B cell (primary cell): ENCODE results near the gene ZNF532. TPM values are rescaled to one million over a fixed set of nuclear protein-coding genes. Genes with fewer than 3 reads are reported as not detected.

Source experiments
- ATAC-seq: fragments of 200-7000 bp; cut with Tn5 transposase; one replicate; pipeline ENCODE4 v1.10.0; 2021; ENCODE audit warnings: low read depth, mild to moderate bottlenecking, moderate number of reproducible peaks, moderate library complexity
- CTCF ChIA-PET: fragments of 350-600 bp; sonication (Branson Sonifier 250); formaldehyde crosslinking; loops from one replicate; lab custom pipeline; 2021; ENCODE audit warnings: antibody characterized with exemption, inconsistent platforms; lab: Charles Lee
- POLR2A ChIA-PET: fragments of 350-600 bp; sonication (Branson Sonifier 250); formaldehyde crosslinking; loops from one replicate; lab custom pipeline; 2021; ENCODE audit warnings: antibody characterized with exemption; lab: Charles Lee
- DNase-seq: peaks from one replicate; pipeline ENCODE4 v3.0.0; 2013
- H2AFZ ChIP-seq: 2 replicates; pipeline ENCODE4 v1.6.1; 2012; ENCODE audit warnings: mild to moderate bottlenecking, low read depth, low read length; ENCODE audit not compliant: insufficient read depth, poor library complexity, severe bottlenecking
- H3K27ac ChIP-seq, 2 donors: 1 replicate in 1 of 2; 2 replicates in 1 of 2; pipeline ENCODE4 v1.5.1; 2012 to 2013; ENCODE audit warnings: low read length in 2 of 2, mild to moderate bottlenecking in 2 of 2, moderate library complexity in 1 of 2
- H3K27me3 ChIP-seq, 4 experiments: fragments of 200-600 bp in 1 of 4; sonication (generic) in 1 of 4; replicated peaks in 1 of 4; 1 replicate in 2 of 4; 2 replicates in 2 of 4; pipeline versions ENCODE4 v1.6.1 to v1.7.0; 2013 to 2016; ENCODE audit warnings: low read length in 3 of 4, mild to moderate bottlenecking in 2 of 4, mixed read lengths in 1 of 4, moderate library complexity in 1 of 4; ENCODE audit not compliant: insufficient read depth in 4 of 4, control insufficient read depth in 3 of 4; ENCODE audit errors: control extremely low read depth in 1 of 4
- H3K36me3 ChIP-seq, 2 experiments: replicated peaks in 1 of 2; 1 replicate in 1 of 2; 2 replicates in 1 of 2; pipeline versions ENCODE4 v1.6.1 to v1.7.1; 2013; ENCODE audit warnings: low read length in 1 of 2; ENCODE audit not compliant: insufficient read depth in 2 of 2, control insufficient read depth in 1 of 2; ENCODE audit errors: control extremely low read depth in 1 of 2, extremely low read depth in 1 of 2
- H3K4me1 ChIP-seq, 2 donors: fragments of 200-600 bp in 1 of 2; sonication (generic) in 1 of 2; 1 replicate in 1 of 2; 2 replicates in 1 of 2; pipeline versions ENCODE4 v1.5.1 to v1.6.1; 2013 to 2017; ENCODE audit warnings: low read length in 2 of 2; ENCODE audit not compliant: control insufficient read depth in 2 of 2, insufficient read depth in 2 of 2
- H3K4me2 ChIP-seq: replicated peaks from 2 replicates; pipeline ENCODE3; 2012; ENCODE audit warnings: mild to moderate bottlenecking, low read depth, low read length; ENCODE audit not compliant: poor library complexity, severe bottlenecking
- H3K4me3 ChIP-seq, 5 experiments: fragments of 200-600 bp in 1 of 5; sonication (generic) in 1 of 5; 1 replicate in 3 of 5; 2 replicates in 2 of 5; pipeline versions ENCODE4 v1.5.1 to v1.7.0; 2011 to 2016; ENCODE audit warnings: low read length in 4 of 5, mild to moderate bottlenecking in 4 of 5, low read depth in 2 of 5, control low read depth in 1 of 5, moderate library complexity in 1 of 5; ENCODE audit not compliant: insufficient read depth in 1 of 5; ENCODE audit errors: control extremely low read depth in 1 of 5, extremely low read depth in 1 of 5
- H3K79me2 ChIP-seq: fragments of 200-600 bp; sonication (generic); one replicate; pipeline ENCODE4 v1.6.0; 2016; ENCODE audit warnings: low read length; ENCODE audit not compliant: control insufficient read depth, insufficient read depth
- H3K9ac ChIP-seq: fragments of 200-600 bp; sonication (generic); 2 replicates; pipeline ENCODE4 v1.6.1; 2017; ENCODE audit warnings: mild to moderate bottlenecking, low read length, moderate library complexity
- H3K9me3 ChIP-seq, 3 donors: one replicate each; pipeline versions ENCODE4 v1.6.1 to v1.7.1; 2013; ENCODE audit warnings: low read length in 2 of 3; ENCODE audit not compliant: control insufficient read depth in 2 of 3, insufficient read depth in 1 of 3; ENCODE audit errors: control extremely low read depth in 1 of 3
- H4K20me1 ChIP-seq: 2 replicates; pipeline ENCODE4 v1.6.0; 2012; ENCODE audit warnings: mild to moderate bottlenecking, low read length; ENCODE audit not compliant: insufficient read depth, control insufficient read depth, poor library complexity, severe bottlenecking
- H3K27ac Mint-ChIP-seq: one replicate; pipeline ENCODE4 v1.8.0; 2021; ENCODE audit warnings: mixed read lengths
- H3K27me3 Mint-ChIP-seq: one replicate; pipeline ENCODE4 v1.8.0; 2021; ENCODE audit warnings: mixed read lengths
- H3K4me1 Mint-ChIP-seq: one replicate; pipeline ENCODE4 v1.8.0; 2021; ENCODE audit warnings: mixed read lengths
- H3K4me3 Mint-ChIP-seq: one replicate; pipeline ENCODE4 v1.8.0; 2021; ENCODE audit warnings: mixed read lengths
- H3K9me3 Mint-ChIP-seq: one replicate; pipeline ENCODE4 v1.8.0; 2022; ENCODE audit warnings: mixed read lengths; ENCODE audit not compliant: insufficient read depth
- EZH2 ChIP-seq: IDR thresholded peaks from 2 replicates; pipeline ENCODE4 v1.6.1; 2012; ENCODE audit warnings: borderline replicate concordance, low read depth, mild to moderate bottlenecking, moderate library complexity, low read length; ENCODE audit not compliant: insufficient read depth, poor library complexity, severe bottlenecking
- WGBS: methylation state at CpG from one replicate; pipeline ENCODE4 v1.1.5; 2013; ENCODE audit warnings: missing lambda C conversion rate; ENCODE audit not compliant: insufficient coverage; 5-methylcytosine and 5-hydroxymethylcytosine counted together
- intact Hi-C: fragments of 100-400 bp; cut with micrococcal nuclease; formaldehyde crosslinking; loops from one replicate; pipeline ENCODE4 v1.10.0; 2022
- polyA plus RNA-seq: library from polyadenylated mRNA; depleted of rRNA; stranded (reverse); fragments of >200 nt; gene quantifications from 2 replicates; pipeline ENCODE4 v1.2.3, GENCODE V29; 2012
- total RNA-seq, 2 donors: library from RNA; stranded (reverse); fragments of 120-200 nt in 1 of 2; gene quantifications; 1 replicate in 1 of 2; 2 replicates in 1 of 2; pipeline versions ENCODE4 v1.2.3 to v1.2.4, GENCODE V29; 2013 to 2022
- TF ChIP-seq, protein P1 (sequence below): fragments of 200-600 bp; IDR thresholded peaks from one replicate; pipeline ENCODE4 v1.8.0; 2022; ENCODE audit warnings: antibody characterized with exemption, mild to moderate bottlenecking

The ZNF532 gene
- total and polyA plus RNA-seq, 2 donors (not counting 1 experiment from before 2014, with no cell fraction given): 58.2 to 104 TPM

DNA sequence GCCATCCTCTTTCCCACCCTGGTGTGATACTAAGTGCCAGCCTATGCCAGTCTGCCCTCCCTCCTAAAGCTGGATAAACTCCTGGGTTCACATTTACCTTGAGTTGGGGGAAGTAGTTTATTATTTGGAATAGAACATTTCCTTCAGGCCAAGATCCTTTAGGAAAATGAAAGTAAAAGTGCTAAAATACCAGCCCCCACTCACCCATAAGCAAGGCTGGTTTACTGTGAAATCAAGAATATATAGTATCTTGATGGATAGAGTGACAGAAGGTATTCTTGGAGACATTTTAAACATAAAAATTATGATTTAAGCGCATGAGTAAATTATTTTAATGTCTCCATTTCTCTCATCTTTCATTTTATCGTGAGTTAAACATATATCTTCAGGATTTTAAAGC, 27.1 kb downstream of the ZNF532 start:
- Histone ChIP-seq H3K4me3 (no peak overlapping the region), H3K9me3 (peaks cover 0 to 4% (median 0%) of the 10 kb centered on the region in 3 donors), H4K20me1 (no peaks in the 10 kb centered on the region), H2AFZ (no peak overlapping the region), H3K27ac (no peak overlapping the region), H3K4me1 (peaks cover 39 to 47% of the 10 kb centered on the region in 2 donors), H3K9ac (no peak overlapping the region), H3K4me2 (peak overlapping the region; percentile 36), H3K79me2 (peaks cover 27% of the 10 kb centered on the region), H3K27me3 (no peaks in the 10 kb centered on the region), H3K36me3 (no peaks in the 10 kb centered on the region)
- Mint-ChIP-seq H3K27me3 (no peaks in the 10 kb centered on the region), H3K4me3 (no peak overlapping the region), H3K27ac (peak overlapping the region; percentile 65), H3K9me3 (no peaks in the 10 kb centered on the region), H3K4me1 (peaks cover 56% of the 10 kb centered on the region)
- DNase-seq (no peak), ATAC-seq (no peak)
- ChIA-PET CTCF (no interaction called here), POLR2A (no interaction called here)
- intact Hi-C loops: no loop called here
- TF ChIP-seq, protein P1, sequence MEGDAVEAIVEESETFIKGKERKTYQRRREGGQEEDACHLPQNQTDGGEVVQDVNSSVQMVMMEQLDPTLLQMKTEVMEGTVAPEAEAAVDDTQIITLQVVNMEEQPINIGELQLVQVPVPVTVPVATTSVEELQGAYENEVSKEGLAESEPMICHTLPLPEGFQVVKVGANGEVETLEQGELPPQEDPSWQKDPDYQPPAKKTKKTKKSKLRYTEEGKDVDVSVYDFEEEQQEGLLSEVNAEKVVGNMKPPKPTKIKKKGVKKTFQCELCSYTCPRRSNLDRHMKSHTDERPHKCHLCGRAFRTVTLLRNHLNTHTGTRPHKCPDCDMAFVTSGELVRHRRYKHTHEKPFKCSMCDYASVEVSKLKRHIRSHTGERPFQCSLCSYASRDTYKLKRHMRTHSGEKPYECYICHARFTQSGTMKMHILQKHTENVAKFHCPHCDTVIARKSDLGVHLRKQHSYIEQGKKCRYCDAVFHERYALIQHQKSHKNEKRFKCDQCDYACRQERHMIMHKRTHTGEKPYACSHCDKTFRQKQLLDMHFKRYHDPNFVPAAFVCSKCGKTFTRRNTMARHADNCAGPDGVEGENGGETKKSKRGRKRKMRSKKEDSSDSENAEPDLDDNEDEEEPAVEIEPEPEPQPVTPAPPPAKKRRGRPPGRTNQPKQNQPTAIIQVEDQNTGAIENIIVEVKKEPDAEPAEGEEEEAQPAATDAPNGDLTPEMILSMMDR: no peak
- no peak for TF ChIP-seq EZH2
- no CpG with 5 or more reads among the region's 2 CpGs for WGBS

DNA sequence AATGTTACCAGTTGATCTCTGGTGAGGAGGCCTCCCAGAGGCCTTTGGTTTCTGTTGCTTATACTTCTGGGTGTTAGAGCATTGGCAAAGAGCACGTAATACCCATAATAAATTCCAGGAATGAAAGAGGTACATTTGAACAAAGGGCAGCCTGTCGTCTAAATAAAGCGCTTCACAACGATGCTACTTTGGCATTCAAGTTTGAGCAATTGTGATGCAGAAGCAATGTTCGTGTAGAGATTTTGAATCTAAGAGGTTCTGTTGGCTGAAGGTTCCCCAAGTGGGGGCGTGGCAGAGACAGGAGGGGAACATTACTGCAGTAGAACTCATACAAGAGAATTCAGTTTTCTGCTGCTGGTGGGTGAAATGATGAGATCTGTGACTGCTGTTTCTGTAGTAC, 27.8 kb downstream of the ZNF532 start:
- H3K4me1 Mint-ChIP-seq: peaks cover 56% of the 10 kb centered on the region
- TF ChIP-seq EZH2: no peak
- TF ChIP-seq, protein P1: no peak
- Histone ChIP-seq H3K9me3 (peaks cover 0 to 4% (median 0%) of the 10 kb centered on the region in 3 donors), H3K36me3 (no peaks in the 10 kb centered on the region), H3K4me2 (no peak overlapping the region), H4K20me1 (no peaks in the 10 kb centered on the region), H3K9ac (no peak overlapping the region), H2AFZ (no peak overlapping the region), H3K4me3 (no peak overlapping the region), H3K27me3 (no peaks in the 10 kb centered on the region), H3K79me2 (peaks cover 34% of the 10 kb centered on the region), H3K4me1 (peaks cover 39 to 47% of the 10 kb centered on the region in 2 donors), H3K27ac (no peak overlapping the region)
- POLR2A ChIA-PET: no interaction called here
- H3K27me3 Mint-ChIP-seq: no peaks in the 10 kb centered on the region
- no peaks in the 10 kb centered on the region for H3K9me3 Mint-ChIP-seq
- WGBS: 96% methylated on average over 6 of the region's 6 CpGs
- peak overlapping the region; percentile 51 for H3K27ac Mint-ChIP-seq
- no peak for ATAC-seq
- intact Hi-C loops: no loop called here
- no peak for DNase-seq
- H3K4me3 Mint-ChIP-seq: no peak overlapping the region
- CTCF ChIA-PET: no interaction called here
